SK-N-SH treated with all-trans-retinoic acid at 6 μM for 48 hours (cell line): ENCODE results near the gene FRRS1.

Source experiments
- BACH2 ChIP-seq: fragments of 250-450 bp; sonication (Bioruptor Pico); IDR thresholded peaks from 2 replicates; pipeline ENCODE4 v1.9.0; 2021; ENCODE audit warnings: mild to moderate bottlenecking, borderline replicate concordance
- SNAI2 ChIP-seq: fragments of 250-450 bp; sonication (Bioruptor Pico); IDR thresholded peaks from 2 replicates; pipeline ENCODE4 v1.5.0; 2020; ENCODE audit warnings: mild to moderate bottlenecking, moderate library complexity
- TCF4 ChIP-seq: fragments of 250-450 bp; sonication (Bioruptor Pico); IDR thresholded peaks from 2 replicates; pipeline ENCODE4 v1.8.0; 2021; ENCODE audit warnings: mild to moderate bottlenecking, moderate library complexity, borderline replicate concordance
- TF ChIP-seq, protein P1 (sequence below): fragments of 250-450 bp; sonication (Bioruptor Pico); IDR thresholded peaks from 2 replicates; pipeline ENCODE4 v1.8.0; 2020; ENCODE audit warnings: mild to moderate bottlenecking, moderate library complexity, borderline replicate concordance
- TF ChIP-seq, protein P2 (sequence below): fragments of 250-450 bp; sonication (Bioruptor Pico); IDR thresholded peaks from 2 replicates; pipeline ENCODE4 v1.5.1; 2020; ENCODE audit warnings: low read depth, mild to moderate bottlenecking, moderate library complexity

DNA sequence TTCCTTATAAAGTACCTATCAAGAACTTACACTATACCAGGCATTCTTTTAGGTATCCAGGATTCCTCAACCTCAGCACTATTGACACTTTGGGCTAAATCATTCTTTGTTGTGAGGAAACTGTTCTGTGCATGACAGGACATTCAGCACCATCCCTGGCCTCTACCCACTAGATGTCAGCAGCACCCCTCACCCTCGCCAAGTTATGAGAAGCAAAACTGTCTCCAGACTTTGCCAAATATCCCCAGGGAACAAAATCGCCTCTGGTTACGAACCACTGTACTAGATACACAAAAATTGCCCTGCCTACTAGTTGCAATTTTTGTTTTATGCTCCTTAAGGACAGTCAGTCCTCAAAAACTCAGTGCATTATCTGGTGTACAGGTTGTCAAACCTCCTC, 84.9 kb downstream of the FRRS1 start:
- TF ChIP-seq, protein P1, sequence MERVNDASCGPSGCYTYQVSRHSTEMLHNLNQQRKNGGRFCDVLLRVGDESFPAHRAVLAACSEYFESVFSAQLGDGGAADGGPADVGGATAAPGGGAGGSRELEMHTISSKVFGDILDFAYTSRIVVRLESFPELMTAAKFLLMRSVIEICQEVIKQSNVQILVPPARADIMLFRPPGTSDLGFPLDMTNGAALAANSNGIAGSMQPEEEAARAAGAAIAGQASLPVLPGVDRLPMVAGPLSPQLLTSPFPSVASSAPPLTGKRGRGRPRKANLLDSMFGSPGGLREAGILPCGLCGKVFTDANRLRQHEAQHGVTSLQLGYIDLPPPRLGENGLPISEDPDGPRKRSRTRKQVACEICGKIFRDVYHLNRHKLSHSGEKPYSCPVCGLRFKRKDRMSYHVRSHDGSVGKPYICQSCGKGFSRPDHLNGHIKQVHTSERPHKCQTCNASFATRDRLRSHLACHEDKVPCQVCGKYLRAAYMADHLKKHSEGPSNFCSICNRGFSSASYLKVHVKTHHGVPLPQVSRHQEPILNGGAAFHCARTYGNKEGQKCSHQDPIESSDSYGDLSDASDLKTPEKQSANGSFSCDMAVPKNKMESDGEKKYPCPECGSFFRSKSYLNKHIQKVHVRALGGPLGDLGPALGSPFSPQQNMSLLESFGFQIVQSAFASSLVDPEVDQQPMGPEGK (CRISPR knock-in tag): no peak
- TF ChIP-seq SNAI2 (CRISPR knock-in tag) (no peak), TCF4 (CRISPR knock-in tag) (no peak), BACH2 (no peak)
- TF ChIP-seq, protein P2, sequence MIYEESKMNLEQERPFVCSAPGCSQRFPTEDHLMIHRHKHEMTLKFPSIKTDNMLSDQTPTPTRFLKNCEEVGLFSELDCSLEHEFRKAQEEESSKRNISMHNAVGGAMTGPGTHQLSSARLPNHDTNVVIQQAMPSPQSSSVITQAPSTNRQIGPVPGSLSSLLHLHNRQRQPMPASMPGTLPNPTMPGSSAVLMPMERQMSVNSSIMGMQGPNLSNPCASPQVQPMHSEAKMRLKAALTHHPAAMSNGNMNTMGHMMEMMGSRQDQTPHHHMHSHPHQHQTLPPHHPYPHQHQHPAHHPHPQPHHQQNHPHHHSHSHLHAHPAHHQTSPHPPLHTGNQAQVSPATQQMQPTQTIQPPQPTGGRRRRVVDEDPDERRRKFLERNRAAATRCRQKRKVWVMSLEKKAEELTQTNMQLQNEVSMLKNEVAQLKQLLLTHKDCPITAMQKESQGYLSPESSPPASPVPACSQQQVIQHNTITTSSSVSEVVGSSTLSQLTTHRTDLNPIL (CRISPR knock-in tag): no peak
